Measurements from ENCODE around the gene SYNGR2.

DNA sequence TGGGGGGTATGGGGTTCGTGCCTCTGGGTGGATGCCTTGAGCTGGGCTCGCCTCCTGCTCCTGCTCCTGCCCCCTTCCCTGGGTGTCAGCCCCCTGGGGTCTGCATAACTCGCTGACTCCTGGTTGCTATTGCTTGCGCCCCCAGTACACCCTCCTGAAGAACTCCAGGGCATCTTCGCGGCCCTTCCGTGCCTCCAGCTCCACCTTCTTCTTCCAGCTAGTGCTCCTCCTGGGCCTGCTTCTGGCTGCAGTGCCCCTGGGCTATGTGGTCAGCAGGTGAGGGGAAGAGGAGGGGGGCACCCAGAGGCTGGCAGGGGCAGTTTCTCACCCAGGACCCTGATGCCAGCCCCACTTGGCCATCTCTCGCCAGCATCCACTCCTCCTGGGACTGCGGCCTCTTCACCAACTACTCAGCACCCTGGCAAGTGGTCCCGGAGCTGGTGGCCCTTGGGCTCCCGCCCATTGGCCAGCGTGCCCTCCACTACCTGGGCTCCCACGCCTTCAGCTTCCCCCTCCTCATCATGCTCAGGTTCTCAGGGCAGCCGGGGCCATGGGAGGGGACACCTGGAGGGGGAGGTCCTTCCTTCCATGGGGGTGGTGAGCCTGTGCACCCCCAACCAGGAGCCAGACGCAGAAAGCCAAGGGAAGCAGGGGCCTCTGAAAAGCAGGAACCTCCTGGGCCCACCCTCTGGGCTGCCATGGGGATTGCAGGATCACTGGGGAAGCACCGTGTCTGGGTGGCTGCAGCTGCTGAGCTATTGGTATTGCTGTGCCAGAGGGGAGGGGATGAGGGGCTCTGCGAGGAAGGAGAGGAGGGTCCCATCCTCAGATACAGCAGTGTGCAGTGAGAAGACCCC is 29.9 kb upstream of the SYNGR2 start:
- TF ChIP-seq TAF1 (IDR thresholded peaks at IDR 0.05; ENCODE audit: borderline replicate concordance, insufficient read depth, low read length) (no peak), POLR2AphosphoS5 (IDR thresholded peaks at IDR 0.05; ENCODE audit: low read depth, low read length) (no peak), SIN3A (IDR thresholded peaks at IDR 0.05; ENCODE audit: borderline replicate concordance, insufficient read depth, low read length) (no peak)
